ENCODE measurements around the gene POLR1A. TPM values are rescaled to one million over a fixed set of nuclear protein-coding genes. Genes with fewer than 3 reads are reported as not detected.

The POLR1A gene
- total RNA-seq, 2 experiments from 2014 or later, result 34.5 to 36.6 TPM

GRCh38 chr2:86028766-86029381 is 76.8 kb downstream of the POLR1A start:
- ChIA-PET POLR2A (no interaction called here), CTCF (interaction anchor here (1.1 to 2.5 kb wide), 4 partner anchors 9 to 12 kb away, joined by 3 to 10 read pairs (median 6); no protein-coding TSS in a partner anchor)
- no peak for DNase-seq
- Mint-ChIP-seq H3K27me3 (no peaks in the 10 kb centered on the region), H3K4me3 (no peak overlapping the region), H3K36me3 (ENCODE audit: low read depth) (peaks cover 72% of the 10 kb centered on the region), H3K27ac (no peak overlapping the region), H3K9me3 (no peaks in the 10 kb centered on the region), H3K4me1 (peaks cover 13% of the 10 kb centered on the region)

- no peak overlapping the region for H3K27ac Mint-ChIP-seq
- no peak for DNase-seq
- ChIA-PET CTCF (interaction anchor here (0.8 to 3.4 kb wide), 7 partner anchors 8 to 139 kb away, joined by 3 to 15 read pairs (median 6); no protein-coding TSS in a partner anchor), POLR2A (interaction anchor here (0.6 kb wide), 1 partner anchor 107 kb away, joined by 3 read pairs; no protein-coding TSS in a partner anchor)
- H3K4me1 Mint-ChIP-seq, result peaks cover 12% of the 10 kb centered on the region
- H3K27me3 Mint-ChIP-seq, result no peaks in the 10 kb centered on the region
- no peaks in the 10 kb centered on the region for H3K9me3 Mint-ChIP-seq
- H3K36me3 Mint-ChIP-seq (ENCODE audit: low read depth), result peaks cover 71% of the 10 kb centered on the region
- no peak overlapping the region for H3K4me3 Mint-ChIP-seq
Observed at GRCh38 chr2:86027922-86028765, 77.5 kb downstream of the POLR1A start.

- H3K27me3 Mint-ChIP-seq, result no peaks in the 10 kb centered on the region
- H3K27ac Mint-ChIP-seq, result no peak overlapping the region
- H3K9me3 Mint-ChIP-seq, result no peaks in the 10 kb centered on the region
- DNase-seq, result no peak
- ChIA-PET POLR2A (interaction anchor here (0.6 kb wide), 1 partner anchor 106 kb away, joined by 3 read pairs; no protein-coding TSS in a partner anchor), CTCF (interaction anchor here (0.8 to 3.4 kb wide), 5 partner anchors 8 to 138 kb away, joined by 3 to 15 read pairs (median 6); no protein-coding TSS in a partner anchor)
- peaks cover 64% of the 10 kb centered on the region for H3K36me3 Mint-ChIP-seq (ENCODE audit: low read depth)
- peaks cover 10% of the 10 kb centered on the region for H3K4me1 Mint-ChIP-seq
- H3K4me3 Mint-ChIP-seq, result no peak overlapping the region
Observed at GRCh38 chr2:86027196-86027921, 78.3 kb downstream of the POLR1A start.

GRCh38 chr2:86026744-86027065 is 79.0 kb downstream of the POLR1A start:
- H3K4me3 Mint-ChIP-seq, result no peak overlapping the region
- no peaks in the 10 kb centered on the region for H3K27me3 Mint-ChIP-seq
- H3K9me3 Mint-ChIP-seq, result no peaks in the 10 kb centered on the region
- H3K4me1 Mint-ChIP-seq, result peaks cover 6% of the 10 kb centered on the region
- no peak for DNase-seq
- ChIA-PET CTCF (interaction anchor here (1.0 to 3.4 kb wide), 4 partner anchors 9 to 53 kb away, joined by 4 to 15 read pairs (median 8); no protein-coding TSS in a partner anchor), POLR2A (interaction anchor here (0.7 kb wide), 1 partner anchor 587 kb away, joined by 3 read pairs; no protein-coding TSS in a partner anchor)
- H3K36me3 Mint-ChIP-seq (ENCODE audit: low read depth), result peaks cover 58% of the 10 kb centered on the region
- H3K27ac Mint-ChIP-seq, result peak overlapping the region; percentile 31

GRCh38 chr2:86025976-86026743 is 79.5 kb downstream of the POLR1A start:
- CTCF ChIA-PET, result interaction anchor here (1.0 to 3.4 kb wide), 2 partner anchors 10 to 12 kb away, joined by 4 to 15 read pairs; no protein-coding TSS in a partner anchor
- Mint-ChIP-seq H3K36me3 (ENCODE audit: low read depth) (peaks cover 53% of the 10 kb centered on the region), H3K27ac (no peak overlapping the region)

GRCh38 chr2:86025229-86025820 is 80.4 kb downstream of the POLR1A start:
- Mint-ChIP-seq H3K9me3 (no peaks in the 10 kb centered on the region), H3K4me3 (no peak overlapping the region), H3K27ac (no peak overlapping the region), H3K4me1 (peaks cover 6% of the 10 kb centered on the region), H3K36me3 (ENCODE audit: low read depth) (peaks cover 46% of the 10 kb centered on the region), H3K27me3 (no peaks in the 10 kb centered on the region)
- ChIA-PET POLR2A (no interaction called here), CTCF (interaction anchor here (3.4 kb wide), 1 partner anchor 10 kb away, joined by 15 read pairs; no protein-coding TSS in a partner anchor)
- no peak for DNase-seq

More at GRCh38 chr2:86025976-86026743, 79.5 kb downstream of the POLR1A start:
- Mint-ChIP-seq H3K9me3 (no peaks in the 10 kb centered on the region), H3K27me3 (no peaks in the 10 kb centered on the region), H3K4me3 (no peak overlapping the region), H3K4me1 (peaks cover 6% of the 10 kb centered on the region)
- DNase-seq, result no peak
- POLR2A ChIA-PET, result interaction anchor here (0.7 kb wide), 1 partner anchor 586 kb away, joined by 3 read pairs; no protein-coding TSS in a partner anchor

GRCh38 chr2:86023366-86023712 is 82.3 kb downstream of the POLR1A start:
- no peak for DNase-seq
- CTCF ChIA-PET, result interaction anchor here (0.6 to 4.8 kb wide), 4 partner anchors 11 to 1012 kb away, joined by 3 to 26 read pairs (median 4); partner anchors contain the start of gene ST3GAL5
- no peaks in the 10 kb centered on the region for H3K27me3 Mint-ChIP-seq
- POLR2A ChIA-PET, result no interaction called here
- peaks cover 8% of the 10 kb centered on the region for H3K4me1 Mint-ChIP-seq
- no peak overlapping the region for H3K4me3 Mint-ChIP-seq
- H3K9me3 Mint-ChIP-seq, result no peaks in the 10 kb centered on the region
- no peak overlapping the region for H3K27ac Mint-ChIP-seq
- peaks cover 32% of the 10 kb centered on the region for H3K36me3 Mint-ChIP-seq (ENCODE audit: low read depth)

- H3K4me3 Mint-ChIP-seq, result no peak overlapping the region
Observed at GRCh38 chr2:86022661-86023365, 82.9 kb downstream of the POLR1A start.

GRCh38 chr2:86021396-86022378 is 84.0 kb downstream of the POLR1A start:
- no peaks in the 10 kb centered on the region for H3K9me3 Mint-ChIP-seq
- ChIA-PET POLR2A (no interaction called here), CTCF (interaction anchor here (0.6 to 4.8 kb wide), 10 partner anchors 13 to 433 kb away, joined by 3 to 26 read pairs (median 4); partner anchors contain the start of gene ST3GAL5)
- H3K27me3 Mint-ChIP-seq, result no peaks in the 10 kb centered on the region
- H3K4me1 Mint-ChIP-seq, result peaks cover 20% of the 10 kb centered on the region
- DNase-seq, result no peak
- no peak overlapping the region for H3K4me3 Mint-ChIP-seq
- peaks cover 23% of the 10 kb centered on the region for H3K36me3 Mint-ChIP-seq (ENCODE audit: low read depth)
- no peak overlapping the region for H3K27ac Mint-ChIP-seq

More at GRCh38 chr2:86022661-86023365, 82.9 kb downstream of the POLR1A start:
- peaks cover 9% of the 10 kb centered on the region for H3K4me1 Mint-ChIP-seq
- no peaks in the 10 kb centered on the region for H3K27me3 Mint-ChIP-seq
- H3K27ac Mint-ChIP-seq, result no peak overlapping the region
- no peaks in the 10 kb centered on the region for H3K9me3 Mint-ChIP-seq
- ChIA-PET POLR2A (no interaction called here), CTCF (interaction anchor here (0.6 to 4.8 kb wide), 10 partner anchors 12 to 1012 kb away, joined by 3 to 26 read pairs (median 4); partner anchors contain the start of gene ST3GAL5)
- H3K36me3 Mint-ChIP-seq (ENCODE audit: low read depth), result peaks cover 28% of the 10 kb centered on the region
- no peak for DNase-seq

GRCh38 chr2:86020984-86021383 is 84.7 kb downstream of the POLR1A start:
- no peak for DNase-seq
- no peaks in the 10 kb centered on the region for H3K27me3 Mint-ChIP-seq
- no peaks in the 10 kb centered on the region for H3K9me3 Mint-ChIP-seq
- H3K27ac Mint-ChIP-seq, result no peak overlapping the region
- H3K4me3 Mint-ChIP-seq, result no peak overlapping the region
- H3K36me3 Mint-ChIP-seq (ENCODE audit: low read depth), result peaks cover 19% of the 10 kb centered on the region
- ChIA-PET CTCF (interaction anchor here (4.8 kb wide), 1 partner anchor 14 kb away, joined by 26 read pairs; no protein-coding TSS in a partner anchor), POLR2A (no interaction called here)
- H3K4me1 Mint-ChIP-seq, result peaks cover 23% of the 10 kb centered on the region
